Liver (tissue), 9 donors: ENCODE data around the gene RNU6-9. TPM values are rescaled to one million over a fixed set of nuclear protein-coding genes. Genes with fewer than 3 reads are reported as not detected.
A peak's percentile ranks its signal among the peaks of the same experiment; 100 is the strongest.

Source experiments
- DNase-seq: peaks from one replicate; pipeline ENCODE4 v3.0.0-alpha.2; 2017; ENCODE audit warnings: low spot score
- H3K27ac ChIP-seq, 2 donors: one replicate each; pipeline ENCODE4 v1.7.0; 2013; ENCODE audit warnings: inconsistent platforms in 2 of 2, low read length in 2 of 2, control low read depth in 1 of 2, low read depth in 1 of 2, mild to moderate bottlenecking in 1 of 2
- H3K27me3 ChIP-seq, 4 donors: one replicate each; pipeline versions ENCODE4 v1.6.1 to v1.7.0; 2013; ENCODE audit warnings: low read length in 3 of 4, inconsistent platforms in 1 of 4, mild to moderate bottlenecking in 1 of 4, moderate library complexity in 1 of 4; ENCODE audit not compliant: control insufficient read depth in 4 of 4, insufficient read depth in 4 of 4
- H3K36me3 ChIP-seq, 4 donors: one replicate each; pipeline versions ENCODE4 v1.6.1 to v1.7.0; 2013; ENCODE audit warnings: low read length in 3 of 4, mild to moderate bottlenecking in 3 of 4, low read depth in 1 of 4, moderate library complexity in 1 of 4; ENCODE audit not compliant: control insufficient read depth in 4 of 4, insufficient read depth in 3 of 4
- H3K4me1 ChIP-seq, 4 donors: one replicate each; pipeline versions ENCODE4 v1.6.1 to v1.7.0; 2013; ENCODE audit warnings: low read length in 3 of 4, mild to moderate bottlenecking in 3 of 4, moderate library complexity in 1 of 4; ENCODE audit not compliant: control insufficient read depth in 4 of 4, insufficient read depth in 4 of 4
- H3K4me3 ChIP-seq, 3 donors: one replicate each; pipeline versions ENCODE4 v1.6.1 to v1.7.0; 2013; ENCODE audit warnings: low read length in 3 of 3, control low read depth in 1 of 3, low read depth in 1 of 3, mild to moderate bottlenecking in 1 of 3
- H3K9ac ChIP-seq, 2 donors: one replicate each; pipeline ENCODE4 v1.7.0; 2013; ENCODE audit warnings: low read length in 2 of 2, mild to moderate bottlenecking in 2 of 2, moderate library complexity in 2 of 2, control low read depth in 1 of 2, low read depth in 1 of 2
- H3K9me3 ChIP-seq, 4 donors: one replicate each; pipeline versions ENCODE4 v1.6.1 to v1.7.0; 2013; ENCODE audit warnings: low read length in 3 of 4; ENCODE audit not compliant: control insufficient read depth in 4 of 4
- ATF3 ChIP-seq: IDR thresholded peaks from 2 replicates; pipeline ENCODE4 v1.6.1; 2016; ENCODE audit warnings: antibody characterized with exemption
- CTCF ChIP-seq: fragments of 150-350 bp; IDR thresholded peaks from 2 replicates; pipeline ENCODE4 v1.5.1; 2017; ENCODE audit warnings: improper control_type of control experiment, low read depth, low read length; ENCODE audit not compliant: missing input control
- EGR1 ChIP-seq, 2 donors: IDR thresholded peaks; 2 replicates each; pipeline ENCODE4 v1.6.1; 2016 to 2018; ENCODE audit warnings: antibody characterized with exemption in 2 of 2, low read depth in 2 of 2
- FOXA1 ChIP-seq: IDR thresholded peaks from 2 replicates; pipeline ENCODE4 v1.6.1; 2016; ENCODE audit warnings: antibody characterized with exemption
- FOXA2 ChIP-seq: IDR thresholded peaks from 2 replicates; pipeline ENCODE4 v1.6.1; 2016; ENCODE audit warnings: antibody characterized with exemption
- GABPA ChIP-seq, 2 donors: IDR thresholded peaks in 1 of 2; conservative IDR thresholded peaks in 1 of 2; 2 replicates each; pipeline ENCODE4 v1.6.1; 2016; ENCODE audit warnings: antibody characterized with exemption in 2 of 2, mild to moderate bottlenecking in 1 of 2, moderate library complexity in 1 of 2
- HNF4A ChIP-seq, 2 donors: conservative IDR thresholded peaks; 2 replicates each; pipeline ENCODE4 v1.6.1; 2016; ENCODE audit warnings: antibody characterized with exemption in 2 of 2, mild to moderate bottlenecking in 2 of 2
- HNF4G ChIP-seq: IDR thresholded peaks from 2 replicates; pipeline ENCODE4 v1.6.1; 2016; ENCODE audit warnings: antibody characterized with exemption
- JUND ChIP-seq, 2 donors: IDR thresholded peaks; 2 replicates each; pipeline ENCODE4 v1.6.1; 2016; ENCODE audit warnings: antibody characterized with exemption in 2 of 2
- MAX ChIP-seq: IDR thresholded peaks from 2 replicates; pipeline ENCODE4 v1.6.1; 2016; ENCODE audit warnings: antibody characterized with exemption
- NR2F2 ChIP-seq: IDR thresholded peaks from 2 replicates; pipeline ENCODE4 v1.6.1; 2016; ENCODE audit warnings: antibody characterized with exemption
- RAD21 ChIP-seq, 2 donors: IDR thresholded peaks; 2 replicates each; pipeline ENCODE4 v1.6.1; 2016; ENCODE audit warnings: antibody characterized with exemption in 2 of 2, mild to moderate bottlenecking in 2 of 2
- REST ChIP-seq: IDR thresholded peaks from 2 replicates; pipeline ENCODE4 v1.6.1; 2016; ENCODE audit warnings: antibody characterized with exemption, mild to moderate bottlenecking
- RXRA ChIP-seq, 2 donors: IDR thresholded peaks; 2 replicates each; pipeline ENCODE4 v1.6.1; 2017 to 2018; ENCODE audit warnings: antibody characterized with exemption in 2 of 2, mild to moderate bottlenecking in 1 of 2
- SP1 ChIP-seq: IDR thresholded peaks from 2 replicates; pipeline ENCODE4 v1.6.1; 2018; ENCODE audit warnings: antibody characterized with exemption, mild to moderate bottlenecking
- TAF1 ChIP-seq: conservative IDR thresholded peaks from 2 replicates; pipeline ENCODE4 v1.6.1; 2016; ENCODE audit warnings: antibody characterized with exemption, mild to moderate bottlenecking
- YY1 ChIP-seq: IDR thresholded peaks from 2 replicates; pipeline ENCODE4 v1.6.1; 2016; ENCODE audit warnings: antibody characterized with exemption, mild to moderate bottlenecking
- ZBTB33 ChIP-seq: IDR thresholded peaks from 2 replicates; pipeline ENCODE4 v1.6.1; 2016; ENCODE audit warnings: antibody characterized with exemption
- WGBS: extraction: QIAGEN DNeasy Blood & Tissue Kit; methylation state at CpG from one replicate; pipeline ENCODE4 v1.1.7; 2013; 5-methylcytosine and 5-hydroxymethylcytosine counted together
- polyA plus RNA-seq, 2 donors: library from polyadenylated mRNA; stranded (reverse) in 1 of 2; unstranded in 1 of 2; fragments of 200-250 nt in 1 of 2; fragments of >200 nt in 1 of 2; fragmentation: Nextera tagmentation in 1 of 2; extraction: Ambion mirVana in 1 of 2; gene quantifications; one replicate each; pipeline versions ENCODE4 v1.2.1 to v1.2.3, GENCODE V29; 2013 to 2015
- total RNA-seq, 2 donors: library from RNA; depleted of rRNA; stranded (reverse); fragments of >200 nt; gene quantifications; one replicate each; pipeline ENCODE4 v1.2.3, GENCODE V29; 2014
- donor health status: healthy.
- donor health status: healthy.
- donor health status: healthy.
- donor health status: healthy.
- donor health status: healthy.

The RNU6-9 gene
- total and polyA plus RNA-seq, 4 donors: not detected

- Histone ChIP-seq H3K4me1 (peaks cover 16 to 45% (median 25%) of the 10 kb centered on the region in 4 donors), H3K36me3 (no peaks in the 10 kb centered on the region), H3K4me3 (no peak overlapping the region), H3K27ac (peak overlapping the region; percentile 35 to 41), H3K9ac (no peak overlapping the region), H3K9me3 (no peaks in the 10 kb centered on the region), H3K27me3 (no peaks in the 10 kb centered on the region)
- WGBS: 66% methylated on average over 29 of the region's 29 CpGs
- TF ChIP-seq RAD21 (IDR thresholded peaks at IDR 0.05) (no peak), ZBTB33 (no peak), CTCF (no peak)
- DNase-seq: no peak
These were observed 41.0 kb downstream of the RNU6-9 start for GRCh38 chr19:934197-934840.

GRCh38 chr19:934865-935479 is 41.7 kb downstream of the RNU6-9 start:
- no peak overlapping the region for H3K4me3 ChIP-seq
- no peak overlapping the region for H3K9ac ChIP-seq

More at GRCh38 chr19:934865-935479, 41.7 kb downstream of the RNU6-9 start:
- no peaks in the 10 kb centered on the region for H3K9me3 ChIP-seq
- WGBS: 9% methylated on average over 31 of the region's 31 CpGs
- no peaks in the 10 kb centered on the region for H3K36me3 ChIP-seq
- H3K27me3 ChIP-seq: no peaks in the 10 kb centered on the region
- DNase-seq: no peak
- H3K4me1 ChIP-seq: peaks cover 23 to 52% (median 31%) of the 10 kb centered on the region in 4 donors
- TF ChIP-seq FOXA1 (peak; percentile 97), ATF3 (no peak), HNF4G (no peak), SP1 (peak; percentile 84), JUND (IDR thresholded peaks at IDR 0.05) (peak in 1 of 2 donors; percentile 83), TAF1 (no peak), CTCF (no peak), ZBTB33 (no peak), RXRA (IDR thresholded peaks at IDR 0.05) (peak; percentile 75 to 91), HNF4A (conservative IDR thresholded peaks at IDR 0.05) (peak in 1 of 2 donors; percentile 73), MAX (peak; percentile 98), RAD21 (IDR thresholded peaks at IDR 0.05) (peak; percentile 39 to 41), FOXA2 (peak; percentile 97), EGR1 (IDR thresholded peaks at IDR 0.05; ENCODE audit: low read depth in 2 of 2) (peak; percentile 70 to 97), GABPA (IDR thresholded peaks at IDR 0.05 in 1 of 2, conservative IDR thresholded peaks at IDR 0.05 in 1 of 2) (peak in 1 of 2 donors; percentile 80), REST (peak; percentile 79), YY1 (peak; percentile 80), NR2F2 (no peak)
- peak overlapping the region; percentile 35 to 41 for H3K27ac ChIP-seq
